AG04450 (cell line): ENCODE measurements around the gene CTRL. TPM values are rescaled to one million over a fixed set of nuclear protein-coding genes. Genes with fewer than 3 reads are reported as not detected.

Experiments used
- CTCF ChIA-PET: fragments of 300-600, 350-600 bp; formaldehyde crosslinking; extraction: SDS; loops from one replicate; lab custom pipeline; 2022; ENCODE audit warnings: antibody characterized with exemption, inconsistent platforms; lab: Charles Lee
- POLR2A ChIA-PET: fragments of 350-600 bp; formaldehyde crosslinking; extraction: SDS; loops from one replicate; lab custom pipeline; 2021; ENCODE audit warnings: antibody characterized with exemption, inconsistent platforms; lab: Yijun Ruan, JAX
- DNase-seq: peaks from one replicate; pipeline ENCODE4 v3.0.0-alpha.2; 2011; ENCODE audit warnings: low read depth, low spot score
- H3K27ac ChIP-seq: one replicate; pipeline ENCODE4 v1.5.1; 2012; ENCODE audit warnings: low read depth, low read length, control low read depth
- H3K27me3 ChIP-seq: one replicate; pipeline ENCODE4 v1.6.0; 2012; ENCODE audit warnings: low read length; ENCODE audit not compliant: control insufficient read depth, insufficient read depth
- H3K4me3 ChIP-seq: 2 replicates; pipeline ENCODE4 v1.5.1; 2011; ENCODE audit warnings: mild to moderate bottlenecking, low read depth, low read length, control low read depth
- H3K9me3 ChIP-seq: 2 replicates; pipeline ENCODE4 v1.5.1; 2012; ENCODE audit warnings: low read length; ENCODE audit not compliant: control insufficient read depth, insufficient read depth
- polyA plus RNA-seq: library from polyadenylated mRNA; depleted of rRNA; stranded (reverse); fragments of >200 nt; gene quantifications from 2 replicates; pipeline ENCODE4 v1.2.3, GENCODE V29; 2011
- TF ChIP-seq, protein P1 (sequence below): IDR thresholded peaks from 2 replicates; pipeline ENCODE4 v1.5.1; 2011; ENCODE audit warnings: low read depth, low read length, control low read depth, inconsistent platforms

The CTRL gene
- polyA plus RNA-seq, 1 experiment: 0.14 TPM

- TF ChIP-seq, protein P1, sequence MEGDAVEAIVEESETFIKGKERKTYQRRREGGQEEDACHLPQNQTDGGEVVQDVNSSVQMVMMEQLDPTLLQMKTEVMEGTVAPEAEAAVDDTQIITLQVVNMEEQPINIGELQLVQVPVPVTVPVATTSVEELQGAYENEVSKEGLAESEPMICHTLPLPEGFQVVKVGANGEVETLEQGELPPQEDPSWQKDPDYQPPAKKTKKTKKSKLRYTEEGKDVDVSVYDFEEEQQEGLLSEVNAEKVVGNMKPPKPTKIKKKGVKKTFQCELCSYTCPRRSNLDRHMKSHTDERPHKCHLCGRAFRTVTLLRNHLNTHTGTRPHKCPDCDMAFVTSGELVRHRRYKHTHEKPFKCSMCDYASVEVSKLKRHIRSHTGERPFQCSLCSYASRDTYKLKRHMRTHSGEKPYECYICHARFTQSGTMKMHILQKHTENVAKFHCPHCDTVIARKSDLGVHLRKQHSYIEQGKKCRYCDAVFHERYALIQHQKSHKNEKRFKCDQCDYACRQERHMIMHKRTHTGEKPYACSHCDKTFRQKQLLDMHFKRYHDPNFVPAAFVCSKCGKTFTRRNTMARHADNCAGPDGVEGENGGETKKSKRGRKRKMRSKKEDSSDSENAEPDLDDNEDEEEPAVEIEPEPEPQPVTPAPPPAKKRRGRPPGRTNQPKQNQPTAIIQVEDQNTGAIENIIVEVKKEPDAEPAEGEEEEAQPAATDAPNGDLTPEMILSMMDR: no peak; the same call in 1 of the 2 replicates
- DNase-seq: no peak
- ChIA-PET POLR2A (interaction anchor here (0.6 to 2.1 kb wide), 2 partner anchors 10 to 335 kb away, joined by 5 to 10 read pairs; partner anchors contain the start of gene PSKH1), CTCF (interaction anchor here (0.6 to 3.2 kb wide), 26 partner anchors 9 to 362 kb away, joined by 3 to 25 read pairs (median 5); partner anchors contain the start of genes ACD, CTRL, EDC4 and PSKH1)
- H3K27me3 ChIP-seq: no peaks in the 10 kb centered on the region
- no peak overlapping the region for H3K4me3 ChIP-seq
- no peaks in the 10 kb centered on the region for H3K9me3 ChIP-seq
- no peak overlapping the region for H3K27ac ChIP-seq
Observed at GRCh38 chr16:67883146-67883871, 48.4 kb downstream of the CTRL start.

DNA sequence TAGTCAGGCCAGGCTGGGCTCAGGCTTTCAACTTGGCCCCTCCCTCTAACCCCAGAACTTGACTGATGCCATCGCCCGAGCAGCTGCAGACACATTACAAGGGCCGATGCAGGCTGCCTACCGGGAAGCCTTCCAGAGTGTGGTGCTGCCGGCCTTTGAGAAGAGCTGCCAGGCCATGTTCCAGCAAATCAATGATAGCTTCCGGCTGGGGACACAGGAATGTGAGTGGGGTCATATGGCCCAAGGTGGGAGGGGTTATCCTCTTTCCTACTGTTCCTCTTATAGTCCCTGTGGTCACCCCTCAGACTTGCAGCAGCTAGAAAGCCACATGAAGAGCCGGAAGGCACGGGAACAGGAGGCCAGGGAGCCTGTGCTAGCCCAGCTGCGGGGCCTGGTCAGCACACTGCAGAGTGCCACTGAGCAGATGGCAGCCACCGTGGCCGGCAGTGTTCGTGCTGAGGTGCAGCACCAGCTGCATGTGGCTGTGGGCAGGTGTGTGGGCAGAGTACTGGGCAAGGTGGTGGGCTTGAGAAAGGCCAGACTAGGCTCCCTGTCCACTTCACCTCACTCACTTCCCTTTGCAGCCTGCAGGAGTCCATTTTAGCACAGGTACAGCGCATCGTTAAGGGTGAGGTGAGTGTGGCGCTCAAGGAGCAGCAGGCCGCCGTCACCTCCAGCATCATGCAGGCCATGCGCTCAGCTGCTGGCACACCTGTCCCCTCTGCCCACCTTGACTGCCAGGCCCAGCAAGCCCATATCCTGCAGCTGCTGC is 49.1 kb downstream of the CTRL start:
- TF ChIP-seq, protein P1: no peak
- POLR2A ChIA-PET: interaction anchor here (0.9 kb wide), 1 partner anchor 54 kb away, joined by 3 read pairs; the partner anchor contains the start of gene PSMB10
- Histone ChIP-seq H3K9me3 (no peaks in the 10 kb centered on the region), H3K27me3 (no peaks in the 10 kb centered on the region), H3K4me3 (no peak overlapping the region), H3K27ac (no peak overlapping the region)
- no peak for DNase-seq
- CTCF ChIA-PET: interaction anchor here (0.9 to 3.2 kb wide), 8 partner anchors 8 to 158 kb away, joined by 3 to 25 read pairs (median 12); partner anchors contain the start of genes EDC4 and PSKH1

DNA sequence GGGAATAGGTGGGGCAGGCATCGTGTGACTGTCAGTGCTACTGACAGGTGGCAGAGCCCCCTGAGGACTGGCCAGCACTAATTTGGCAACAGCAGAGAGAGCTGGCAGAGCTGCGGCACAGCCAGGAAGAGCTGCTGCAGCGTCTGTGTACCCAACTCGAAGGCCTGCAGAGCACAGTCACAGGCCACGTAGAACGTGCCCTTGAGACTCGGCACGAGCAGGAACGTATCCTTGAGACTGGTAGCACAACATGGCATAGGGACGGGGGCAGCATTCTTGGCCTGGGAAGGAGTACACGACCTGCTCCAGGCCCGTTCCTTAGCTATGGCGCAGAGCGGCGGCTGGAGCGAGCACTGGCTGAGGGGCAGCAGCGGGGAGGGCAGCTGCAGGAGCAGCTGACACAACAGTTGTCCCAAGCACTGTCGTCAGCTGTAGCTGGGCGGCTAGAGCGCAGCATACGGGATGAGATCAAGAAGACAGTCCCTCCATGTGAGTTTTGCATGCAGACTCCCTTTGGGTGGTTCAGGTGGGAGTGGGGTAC is 50.0 kb downstream of the CTRL start:
- POLR2A ChIA-PET: interaction anchor here (0.9 kb wide), 1 partner anchor 55 kb away, joined by 3 read pairs; the partner anchor contains the start of gene PSMB10

GRCh38 chr16:67880584-67880983 is 51.1 kb downstream of the CTRL start:
- TF ChIP-seq, protein P1: no peak
- Histone ChIP-seq H3K27ac (no peak overlapping the region), H3K9me3 (no peaks in the 10 kb centered on the region), H3K27me3 (no peaks in the 10 kb centered on the region), H3K4me3 (no peak overlapping the region)
- ChIA-PET POLR2A (no interaction called here), CTCF (no interaction called here)
- no peak for DNase-seq

More for the DNA sequence above, 50.0 kb downstream of the CTRL start:
- Histone ChIP-seq H3K9me3 (no peaks in the 10 kb centered on the region), H3K4me3 (no peak overlapping the region), H3K27me3 (no peaks in the 10 kb centered on the region), H3K27ac (peak overlapping the region; percentile 31)
- TF ChIP-seq, protein P1: no peak
- DNase-seq: no peak
- CTCF ChIA-PET: interaction anchor here (3.2 kb wide), 1 partner anchor 47 kb away, joined by 14 read pairs; no protein-coding TSS in a partner anchor
